ENCODE data around the gene SCYGR6. TPM values are rescaled to one million over a fixed set of nuclear protein-coding genes. Genes with fewer than 3 reads are reported as not detected.
"Not testable (repeated sequence)": the region's sequence is repeated elsewhere in the genome, so short reads cannot be mapped to it uniquely, and the experiment has no call there.

SCYGR6 gene
- total RNA-seq, 1 donor: not detected

DNA sequence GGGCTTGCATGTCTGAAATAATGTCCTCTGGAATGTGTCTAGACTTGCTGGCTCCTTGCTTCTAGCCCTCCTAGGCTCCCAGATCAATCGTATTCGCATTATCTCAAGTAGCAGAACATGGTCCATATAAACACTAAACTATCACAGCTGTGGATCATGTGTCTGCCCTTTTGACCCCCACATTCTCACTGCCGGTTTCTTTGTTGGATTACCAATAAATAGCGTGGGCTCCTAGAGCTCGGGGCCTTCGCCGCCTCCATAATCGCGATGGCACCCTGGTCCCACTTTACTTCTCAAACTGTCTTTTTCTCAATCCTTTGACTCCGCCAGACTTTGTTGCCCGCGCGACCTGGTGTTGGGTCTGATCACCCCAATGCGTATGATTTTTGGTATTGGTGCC, 14.8 kb upstream of the SCYGR6 start:
- no peak overlapping the region for H3K4me3 ChIP-seq (ENCODE audit: low read depth, low read length)
- TF ChIP-seq, protein P1, sequence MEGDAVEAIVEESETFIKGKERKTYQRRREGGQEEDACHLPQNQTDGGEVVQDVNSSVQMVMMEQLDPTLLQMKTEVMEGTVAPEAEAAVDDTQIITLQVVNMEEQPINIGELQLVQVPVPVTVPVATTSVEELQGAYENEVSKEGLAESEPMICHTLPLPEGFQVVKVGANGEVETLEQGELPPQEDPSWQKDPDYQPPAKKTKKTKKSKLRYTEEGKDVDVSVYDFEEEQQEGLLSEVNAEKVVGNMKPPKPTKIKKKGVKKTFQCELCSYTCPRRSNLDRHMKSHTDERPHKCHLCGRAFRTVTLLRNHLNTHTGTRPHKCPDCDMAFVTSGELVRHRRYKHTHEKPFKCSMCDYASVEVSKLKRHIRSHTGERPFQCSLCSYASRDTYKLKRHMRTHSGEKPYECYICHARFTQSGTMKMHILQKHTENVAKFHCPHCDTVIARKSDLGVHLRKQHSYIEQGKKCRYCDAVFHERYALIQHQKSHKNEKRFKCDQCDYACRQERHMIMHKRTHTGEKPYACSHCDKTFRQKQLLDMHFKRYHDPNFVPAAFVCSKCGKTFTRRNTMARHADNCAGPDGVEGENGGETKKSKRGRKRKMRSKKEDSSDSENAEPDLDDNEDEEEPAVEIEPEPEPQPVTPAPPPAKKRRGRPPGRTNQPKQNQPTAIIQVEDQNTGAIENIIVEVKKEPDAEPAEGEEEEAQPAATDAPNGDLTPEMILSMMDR (IDR thresholded peaks at IDR 0.05; ENCODE audit: insufficient read depth, low read length): no peak
- DNase-seq (ENCODE audit: low read depth): no peak

DNA sequence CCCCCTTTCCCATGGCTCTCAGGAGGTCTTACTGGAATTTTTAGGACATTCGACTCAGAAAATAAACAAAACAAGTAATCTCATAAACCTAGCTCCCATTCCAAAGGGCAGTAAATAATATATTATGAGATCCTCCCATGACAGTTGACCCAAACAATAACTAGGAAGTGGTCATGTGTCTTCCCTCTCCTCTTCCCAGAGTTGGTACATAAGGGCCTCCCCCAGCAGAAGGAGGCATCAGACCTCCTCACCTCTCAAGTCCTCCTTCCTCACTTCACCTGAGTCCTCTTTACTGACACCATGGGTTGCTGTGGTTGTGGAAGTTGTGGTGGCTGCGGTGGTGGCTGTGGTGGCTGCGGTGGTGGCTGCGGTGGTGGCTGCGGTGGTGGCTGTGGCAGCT, 3.5 kb upstream of the SCYGR6 start, which contains the start of gene SCYGR7:
TSS of gene SCYGR7 (plus strand) at position 301 of the 400 bp plus-strand sequence. CDS start at position 301, 0 bp downstream.
- no peak for DNase-seq (ENCODE audit: low read depth)
- no peak within 1 kb of the TSS for H3K4me3 ChIP-seq (ENCODE audit: low read depth, low read length)
- TF ChIP-seq, protein P1 (IDR thresholded peaks at IDR 0.05; ENCODE audit: insufficient read depth, low read length): no peak

DNA sequence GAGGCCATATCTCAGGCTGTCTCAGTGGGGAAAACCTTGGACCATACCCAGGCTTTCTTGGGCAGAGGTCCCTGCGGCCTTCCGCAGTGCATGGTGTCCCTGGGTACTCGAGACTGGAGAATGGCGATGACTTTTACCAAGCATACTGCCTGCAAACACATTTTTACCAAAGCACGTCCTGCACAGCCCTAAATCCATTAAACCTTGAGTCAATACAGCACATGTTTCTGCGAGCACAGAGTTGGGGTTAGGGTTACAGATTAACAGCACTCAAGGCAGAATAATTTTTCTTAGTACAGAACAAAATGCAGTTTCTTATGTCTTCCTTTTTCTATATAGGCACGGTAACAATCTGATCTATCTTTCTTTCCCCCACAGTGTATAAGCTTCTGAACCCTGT, 1.7 kb downstream of the SCYGR6 start:
- DNase-seq (ENCODE audit: low read depth); H3K4me3 ChIP-seq (ENCODE audit: low read depth, low read length): not testable (repeated sequence)

DNA sequence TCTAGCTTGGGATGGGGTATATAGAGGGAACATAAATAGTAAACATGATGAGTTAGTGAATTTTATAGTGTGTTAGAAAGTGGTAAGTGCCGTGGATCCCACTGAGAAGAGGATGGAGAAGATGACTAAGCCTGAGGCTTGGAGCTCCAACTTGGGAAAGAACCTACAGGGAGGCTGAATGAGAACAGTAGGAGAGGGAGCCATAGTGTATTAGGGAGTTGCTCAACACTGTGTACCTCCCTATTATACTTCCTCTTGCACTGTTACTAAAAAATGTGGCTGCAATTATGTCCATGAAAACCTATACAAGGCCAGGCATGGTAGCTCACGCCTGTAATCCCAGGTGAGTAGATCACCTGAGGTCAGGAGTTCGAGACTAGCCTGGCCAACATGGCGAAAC, 3.9 kb downstream of the SCYGR6 start:
- DNase-seq (ENCODE audit: low read depth): no peak
- H3K4me3 ChIP-seq (ENCODE audit: low read depth, low read length): no peak overlapping the region

DNA sequence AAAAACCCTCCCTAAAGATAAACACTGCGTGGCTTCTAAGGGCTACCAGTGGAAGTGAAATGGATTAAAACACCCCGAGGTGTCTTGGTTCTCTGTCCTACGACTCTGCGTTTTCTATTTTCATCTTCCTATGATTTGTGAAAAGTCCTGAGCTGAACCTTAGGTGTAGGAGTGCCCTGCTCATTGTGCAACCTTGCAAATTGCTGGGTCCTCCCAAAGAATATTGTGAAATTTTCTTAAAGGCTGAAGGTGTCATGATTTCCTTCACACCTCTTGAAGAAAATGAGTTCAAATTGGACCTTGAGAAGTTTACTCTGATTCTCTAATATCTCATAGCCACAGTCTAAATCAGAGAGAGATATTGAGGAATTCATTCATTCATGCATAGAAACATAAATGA, 4.9 kb downstream of the SCYGR6 start:
- no peak for DNase-seq (ENCODE audit: low read depth)
- no peak overlapping the region for H3K4me3 ChIP-seq (ENCODE audit: low read depth, low read length)
- TF ChIP-seq, protein P1 (IDR thresholded peaks at IDR 0.05; ENCODE audit: insufficient read depth, low read length): no peak

More for the DNA sequence above, 3.9 kb downstream of the SCYGR6 start:
- TF ChIP-seq, protein P1 (IDR thresholded peaks at IDR 0.05; ENCODE audit: insufficient read depth, low read length): no peak

DNA sequence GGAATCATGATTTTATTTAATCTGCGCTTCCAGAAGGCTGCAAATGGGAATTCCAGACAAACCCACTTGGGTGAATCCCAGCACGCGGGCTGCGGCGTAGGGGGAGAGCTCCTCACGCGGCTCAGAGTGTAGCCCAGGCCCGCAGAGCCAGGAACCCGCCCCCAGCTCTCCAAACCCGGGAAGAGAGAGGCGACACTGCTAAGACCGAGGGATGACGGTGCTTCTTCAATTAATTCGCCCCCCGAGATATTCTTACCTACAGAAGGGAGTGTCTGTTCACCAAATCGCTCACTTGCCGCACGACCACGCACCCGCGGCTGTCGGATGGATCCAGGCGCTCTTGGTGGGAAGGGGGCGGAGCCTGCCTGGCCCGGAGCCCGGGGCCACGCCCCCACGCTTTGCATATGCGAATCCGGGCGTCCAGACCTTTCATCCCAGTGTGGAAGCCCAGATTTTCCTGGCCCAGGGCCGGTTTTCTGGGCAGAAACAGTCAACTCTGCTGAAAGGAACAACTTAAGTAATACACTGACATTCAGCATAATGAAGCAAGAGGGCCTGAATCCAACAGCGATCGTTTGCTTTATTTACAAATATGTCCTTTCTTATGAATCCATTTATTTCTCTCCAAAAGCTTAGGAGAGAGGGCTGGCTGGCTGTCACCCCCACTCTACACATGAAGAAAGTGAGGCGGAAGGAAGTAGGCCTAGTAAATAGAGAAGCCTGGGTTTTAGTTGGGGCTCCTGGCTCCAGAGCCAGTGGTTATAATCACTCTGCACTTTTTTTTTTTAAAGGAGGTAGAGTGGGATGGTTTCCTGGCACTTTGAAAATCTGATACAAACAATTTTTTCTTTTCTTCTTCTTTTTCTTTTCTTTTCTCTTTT, 6.6 kb downstream of the SCYGR6 start, which contains the start of gene SLC19A3:
TSS of gene SLC19A3 (minus strand) at position 342 of the 881 bp plus-strand sequence. CDS start 15,710 bp downstream, outside the sequence.
- TF ChIP-seq, protein P1 (IDR thresholded peaks at IDR 0.05; ENCODE audit: insufficient read depth, low read length): no peak
- H3K4me3 ChIP-seq (ENCODE audit: low read depth, low read length): peak within 1 kb of the TSS; percentile 64
- DNase-seq (ENCODE audit: low read depth): peak; percentile 89

DNA sequence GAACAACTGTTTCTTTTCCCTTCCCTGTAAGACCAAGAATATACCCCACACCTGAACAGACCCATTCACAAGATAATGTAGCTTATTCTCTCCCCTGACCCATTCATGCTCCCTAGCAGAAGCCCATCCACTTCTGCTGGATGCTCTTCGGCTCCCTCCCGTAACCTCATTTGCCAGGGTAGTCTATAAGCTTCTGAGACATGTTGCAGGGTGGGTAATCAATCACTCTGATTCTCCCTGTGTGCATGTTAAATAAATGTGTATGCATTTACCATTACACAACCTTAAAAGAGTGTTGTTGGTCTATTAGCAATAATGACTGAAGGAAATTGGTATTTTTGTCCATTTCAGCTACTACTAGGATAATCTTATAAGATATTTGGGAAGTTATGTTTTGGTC, 8.1 kb downstream of the SCYGR6 start:
- no peak for DNase-seq (ENCODE audit: low read depth)
- no peak overlapping the region for H3K4me3 ChIP-seq (ENCODE audit: low read depth, low read length)
- TF ChIP-seq, protein P1 (IDR thresholded peaks at IDR 0.05; ENCODE audit: insufficient read depth, low read length): no peak

All from fibroblast of the aortic adventitia (primary cell).